ENCODE measurements around the gene RAB15.

DNA sequence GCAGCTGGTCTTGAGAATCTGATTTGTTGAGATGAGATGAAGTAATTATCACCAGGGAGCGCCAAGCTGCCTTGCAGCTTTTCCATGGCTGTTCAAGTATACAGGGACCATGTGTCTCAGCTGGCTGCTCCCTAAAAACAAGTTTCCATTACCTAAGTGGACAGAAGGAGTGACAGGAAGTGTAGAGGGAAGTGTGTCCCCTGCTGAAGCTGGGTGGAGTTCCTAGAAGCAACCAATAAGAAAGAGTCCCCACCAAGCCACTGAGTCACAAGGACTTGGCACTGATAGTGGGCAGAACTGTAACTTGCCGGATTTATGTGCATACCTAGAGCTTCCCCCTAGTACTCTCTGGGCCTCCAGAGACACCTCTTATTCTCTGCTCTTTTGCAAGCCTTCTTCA, 28.1 kb downstream of the RAB15 start:
- TF ChIP-seq, protein P1, sequence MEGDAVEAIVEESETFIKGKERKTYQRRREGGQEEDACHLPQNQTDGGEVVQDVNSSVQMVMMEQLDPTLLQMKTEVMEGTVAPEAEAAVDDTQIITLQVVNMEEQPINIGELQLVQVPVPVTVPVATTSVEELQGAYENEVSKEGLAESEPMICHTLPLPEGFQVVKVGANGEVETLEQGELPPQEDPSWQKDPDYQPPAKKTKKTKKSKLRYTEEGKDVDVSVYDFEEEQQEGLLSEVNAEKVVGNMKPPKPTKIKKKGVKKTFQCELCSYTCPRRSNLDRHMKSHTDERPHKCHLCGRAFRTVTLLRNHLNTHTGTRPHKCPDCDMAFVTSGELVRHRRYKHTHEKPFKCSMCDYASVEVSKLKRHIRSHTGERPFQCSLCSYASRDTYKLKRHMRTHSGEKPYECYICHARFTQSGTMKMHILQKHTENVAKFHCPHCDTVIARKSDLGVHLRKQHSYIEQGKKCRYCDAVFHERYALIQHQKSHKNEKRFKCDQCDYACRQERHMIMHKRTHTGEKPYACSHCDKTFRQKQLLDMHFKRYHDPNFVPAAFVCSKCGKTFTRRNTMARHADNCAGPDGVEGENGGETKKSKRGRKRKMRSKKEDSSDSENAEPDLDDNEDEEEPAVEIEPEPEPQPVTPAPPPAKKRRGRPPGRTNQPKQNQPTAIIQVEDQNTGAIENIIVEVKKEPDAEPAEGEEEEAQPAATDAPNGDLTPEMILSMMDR (IDR thresholded peaks at IDR 0.05) = no peak
- no peak for TF ChIP-seq POLR2A (IDR thresholded peaks at IDR 0.05)
- no peak for TF ChIP-seq POLR2AphosphoS5 (IDR thresholded peaks at IDR 0.05; ENCODE audit: insufficient read depth in 1 of 2, low read depth in 1 of 2)
